DOHH2 (cell line): ENCODE data around the gene ZNF385C.

Experiments
- CTCF ChIP-seq: fragments of 200-600 bp; sonication (generic); IDR thresholded peaks from one replicate; pipeline ENCODE4 v1.5.1; 2014; ENCODE audit warnings: antibody characterized with exemption, mild to moderate bottlenecking, low read depth, low read length; ENCODE audit not compliant: poor library complexity, severe bottlenecking
- EZH2phosphoT487 ChIP-seq: fragments of 200-600 bp; sonication (generic); IDR thresholded peaks from 2 replicates; pipeline ENCODE4 v1.6.1; 2017; ENCODE audit warnings: borderline replicate concordance, mild to moderate bottlenecking, antibody characterized with exemption, low read length, moderate library complexity, mixed read lengths

- TF ChIP-seq CTCF (no peak), EZH2phosphoT487 (no peak)
These were observed 8.9 kb upstream of the ZNF385C start for GRCh38 chr17:42107124-42107523.
